SW480 (cell line): ENCODE results near the gene GPRC5D.
A peak's percentile ranks its signal among the peaks of the same experiment; 100 is the strongest.

Experiments used
- DNase-seq: peaks from one replicate; pipeline ENCODE4 v3.0.0-alpha.2; 2016; ENCODE audit warnings: low spot score

The GPRC5D gene

GRCh38 chr12:12907552-12907951 lies 44.4 kb downstream of the GPRC5D start:
- no peak for DNase-seq

- peak; percentile 100 for DNase-seq
Observed at GRCh38 chr12:12903642-12904609, 48.0 kb downstream of the GPRC5D start.

DNA sequence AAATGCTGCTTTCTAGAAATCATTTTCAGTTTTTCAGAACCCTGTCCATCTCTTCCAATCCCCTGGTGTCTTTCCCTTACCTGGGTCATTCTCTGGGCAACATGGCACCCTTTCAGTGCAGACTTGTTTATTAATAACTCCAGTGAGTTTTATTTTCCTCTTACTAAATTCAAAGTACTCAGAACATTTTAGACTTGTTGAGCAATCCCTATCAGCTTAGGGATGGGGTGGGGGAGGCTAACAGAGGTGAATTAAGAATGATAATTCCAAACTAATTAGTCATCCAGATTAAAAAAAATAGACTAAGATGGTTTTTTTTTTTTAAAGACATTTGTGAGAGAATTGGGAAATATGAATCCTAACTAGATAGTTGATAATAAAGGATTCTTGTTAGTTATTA lies 49.9 kb downstream of the GPRC5D start:
- DNase-seq, result peak; percentile 67

DNA sequence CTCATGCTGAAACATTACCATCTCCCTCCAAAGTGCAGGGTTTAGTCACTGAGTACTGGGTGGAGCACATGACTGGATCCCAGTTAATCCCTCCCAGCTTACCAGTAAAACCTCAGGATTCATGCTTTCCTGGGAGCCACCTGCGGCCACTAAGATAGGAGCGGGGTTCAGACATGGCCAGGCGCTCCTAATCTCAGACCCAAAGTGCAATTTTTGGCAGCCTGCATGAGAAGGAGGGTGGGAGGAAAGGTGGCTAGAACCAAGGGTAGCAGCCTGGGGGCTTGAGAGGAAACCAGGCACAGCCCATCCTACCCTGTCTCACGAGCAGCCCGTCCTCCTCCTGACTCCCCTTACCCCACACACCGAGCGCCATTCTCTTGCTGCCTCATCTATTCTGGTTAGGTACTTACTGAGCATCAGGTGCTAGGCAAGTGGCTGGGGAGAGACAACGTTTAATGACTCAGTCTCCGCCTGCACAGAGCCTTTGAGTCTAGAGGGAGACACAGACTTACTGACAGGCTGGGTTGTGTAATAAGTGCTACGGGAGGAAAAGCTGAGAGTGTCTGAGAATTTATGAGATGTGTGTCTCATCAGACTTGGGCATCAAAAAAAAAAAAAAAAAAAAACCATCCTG lies 50.7 kb downstream of the GPRC5D start:
- peak; percentile 89 for DNase-seq

DNA sequence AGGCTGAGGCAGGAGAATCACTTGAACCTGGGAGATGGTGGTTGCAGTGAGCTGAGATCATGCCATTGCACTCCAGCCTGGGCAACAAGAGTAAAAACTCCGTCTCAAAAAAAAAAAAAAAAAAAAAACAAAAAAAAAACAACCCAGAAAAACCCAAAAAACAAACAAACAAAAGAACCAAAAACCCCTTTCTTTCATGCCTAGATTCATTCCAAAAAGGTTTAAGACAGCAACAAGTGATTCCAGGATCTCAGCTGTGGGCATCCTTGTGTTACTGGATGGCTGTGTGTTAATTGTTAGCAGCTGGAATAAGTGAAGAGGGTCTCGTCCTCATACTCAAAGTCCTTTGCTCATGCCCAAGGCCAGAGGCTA lies 51.2 kb downstream of the GPRC5D start:
- DNase-seq, result no peak

DNA sequence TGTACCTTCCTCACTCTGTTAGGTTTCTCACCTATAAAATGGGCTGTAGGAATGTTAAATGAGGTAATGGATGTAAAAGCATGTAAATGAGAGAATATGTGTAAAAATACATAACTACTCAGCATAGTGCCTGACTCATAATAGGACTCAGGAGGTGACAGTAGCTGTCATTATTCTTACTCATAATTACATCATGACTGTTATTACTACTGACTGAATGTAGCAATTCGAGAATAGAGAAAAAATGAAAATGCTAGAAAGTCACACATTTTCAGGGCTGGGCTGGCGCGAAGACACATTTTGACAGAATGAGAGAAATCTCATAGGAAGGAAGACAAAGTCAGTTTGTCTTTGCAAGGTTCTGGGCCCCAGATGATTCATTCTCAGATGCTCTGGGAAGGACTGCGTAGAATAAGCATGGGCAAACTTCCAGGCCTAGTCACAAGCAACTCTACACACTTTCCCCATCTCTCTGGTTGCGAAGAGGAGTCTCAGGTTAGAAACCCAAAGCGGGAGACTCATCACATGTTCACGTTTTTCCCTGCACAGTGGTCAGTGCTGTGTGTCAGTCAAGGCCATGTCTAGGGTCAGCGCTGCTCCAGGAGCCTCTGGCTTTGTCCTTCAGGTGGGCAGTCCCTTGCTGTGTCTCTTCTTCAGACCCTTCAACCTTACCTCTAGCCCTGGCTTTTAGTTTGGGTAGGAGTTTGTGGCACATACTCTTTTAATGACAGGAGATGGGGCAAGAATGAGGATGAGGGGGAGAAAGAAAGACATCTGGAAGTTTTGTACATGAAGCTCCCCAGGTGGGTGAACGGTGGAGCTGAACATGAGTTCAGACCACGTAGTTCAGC lies 52.2 kb downstream of the GPRC5D start:
- DNase-seq, result peak; percentile 86

DNA sequence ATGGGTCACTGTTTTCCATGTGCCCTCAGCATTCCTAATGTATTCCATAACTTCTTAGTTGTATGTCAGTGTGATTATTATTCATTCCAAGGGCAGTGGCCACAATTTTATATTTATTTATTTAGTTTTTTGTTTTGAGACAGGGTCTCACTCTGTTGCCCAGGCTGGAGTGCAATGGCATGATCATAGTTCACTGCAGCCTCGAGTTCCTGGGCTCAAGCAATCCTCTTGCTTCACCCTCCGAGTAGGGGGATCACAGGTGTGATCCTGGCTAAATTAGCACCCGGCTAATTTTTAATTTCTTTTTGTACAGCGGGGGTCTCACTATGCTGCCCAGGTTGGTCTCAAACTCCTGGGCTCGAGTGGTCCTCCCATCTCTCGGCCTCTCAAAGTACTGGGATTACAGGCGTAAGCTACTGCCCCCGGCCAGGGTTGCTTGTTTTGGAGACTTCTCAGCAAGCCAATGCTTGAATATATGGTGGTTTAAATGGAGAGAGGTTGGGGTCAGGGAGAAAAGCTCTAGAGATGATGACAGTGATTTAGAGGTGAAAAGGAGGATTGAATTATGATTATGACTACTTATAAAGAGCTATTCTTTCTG lies 53.0 kb downstream of the GPRC5D start:
- DNase-seq, result no peak

GRCh38 chr12:12898136-12898717 lies 53.7 kb downstream of the GPRC5D start:
- DNase-seq, result no peak

DNA sequence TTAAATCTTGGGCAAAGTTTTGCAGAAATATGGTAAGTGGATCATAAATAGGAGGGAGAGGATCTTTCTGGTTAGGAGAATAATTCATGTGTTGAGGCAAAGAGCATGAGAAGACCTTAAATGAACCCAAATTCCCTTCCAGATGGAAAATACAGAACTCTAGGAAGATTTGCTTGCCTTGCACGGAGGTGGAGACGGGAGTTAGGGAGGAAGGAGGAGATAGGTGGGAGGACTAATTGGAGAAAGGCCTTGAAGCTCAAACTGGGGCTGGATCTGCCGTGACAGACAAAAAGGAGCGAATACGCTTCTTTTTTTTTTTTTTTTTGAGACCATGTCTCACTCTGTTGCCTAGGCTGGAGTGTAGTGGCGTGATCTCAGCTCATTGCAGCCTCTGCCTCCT lies 54.7 kb downstream of the GPRC5D start:
- no peak for DNase-seq

- no peak for DNase-seq
Observed at GRCh38 chr12:12896260-12896659, 55.7 kb downstream of the GPRC5D start.

- DNase-seq, result no peak
Observed at GRCh38 chr12:12893438-12893837, 58.5 kb downstream of the GPRC5D start.

DNA sequence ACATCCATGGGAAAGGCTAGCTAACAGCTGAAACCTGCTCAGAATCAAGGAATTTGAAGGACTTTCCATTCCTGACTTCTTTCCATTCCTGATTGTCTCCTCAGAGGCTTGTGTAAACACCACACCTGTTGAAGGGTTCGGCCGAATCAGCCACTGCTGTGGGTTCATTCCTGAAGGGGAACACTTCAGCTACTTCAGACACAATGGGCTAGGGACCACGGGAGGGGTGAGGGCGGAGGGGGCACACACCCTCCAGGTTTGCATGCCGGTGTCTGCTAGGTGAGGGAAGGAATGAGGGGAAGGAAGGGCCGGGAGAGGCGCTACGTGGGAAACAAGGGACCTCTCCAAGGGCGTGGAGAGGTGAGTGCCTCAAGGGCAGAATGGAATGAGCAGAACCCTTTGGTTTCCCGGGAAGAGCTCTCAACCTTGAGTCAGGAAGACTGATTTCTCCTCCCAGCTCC lies 59.3 kb downstream of the GPRC5D start:
- DNase-seq, result no peak

- peak; percentile 56 for DNase-seq
Observed at GRCh38 chr12:12891881-12892355, 60.1 kb downstream of the GPRC5D start.

DNA sequence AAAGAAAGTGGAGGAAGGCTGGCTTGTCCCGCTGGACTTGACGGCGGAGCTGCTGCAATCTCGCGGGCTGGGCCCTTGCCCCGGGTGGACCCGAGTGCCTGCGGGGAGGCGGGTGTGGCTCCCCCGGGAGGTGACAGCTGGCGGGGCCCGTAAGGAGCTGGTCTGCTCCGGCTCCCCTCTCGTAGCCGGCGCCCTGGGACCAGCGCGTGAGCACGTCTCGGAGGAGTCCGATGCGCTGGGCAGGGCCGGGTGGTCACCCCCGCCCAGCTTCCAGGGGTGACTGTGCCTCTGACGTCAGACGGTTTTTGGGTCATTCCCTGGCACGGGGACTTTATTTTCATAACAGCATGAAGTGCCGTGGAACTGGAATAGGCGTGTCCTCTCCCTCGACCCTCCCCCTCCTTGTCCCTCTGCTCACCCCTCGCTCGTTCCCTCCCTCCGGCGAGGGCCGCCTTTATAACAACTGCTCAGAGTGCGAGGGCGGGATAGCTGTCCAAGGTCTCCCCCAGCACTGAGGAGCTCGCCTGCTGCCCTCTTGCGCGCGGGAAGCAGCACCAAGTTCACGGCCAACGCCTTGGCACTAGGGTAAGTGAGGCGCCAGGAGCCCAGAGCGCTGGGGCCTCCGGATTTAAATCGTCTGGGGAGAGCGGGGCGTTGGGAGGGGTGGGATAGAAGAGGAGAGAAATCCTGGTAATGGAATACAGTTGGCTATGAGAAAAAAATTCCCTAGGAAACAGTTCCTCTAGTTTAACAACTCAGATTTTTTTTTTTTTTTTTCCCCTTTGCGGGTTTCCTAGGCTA lies 60.7 kb downstream of the GPRC5D start, which contains the start of gene GPRC5A:
Gene GPRC5A, plus strand, starts transcription at position 483 of the 801 bp plus-strand sequence. CDS start 16,688 bp downstream, outside the sequence.
- peak; percentile 96 for DNase-seq
